ENCODE measurements around the gene TEDC1.

Gene TEDC1

GRCh38 chr14:105490572-105491365 lies at the start of gene TEDC1:
TSS of gene TEDC1 (plus strand) at chr14:105491246. CDS start at chr14:105491376, 130 bp downstream.
- DNase-seq, result peak; percentile 100

- DNase-seq, result no peak
These were observed 48.9 kb upstream of the TEDC1 start for GRCh38 chr14:105442125-105442524.

- DNase-seq, result no peak
These were observed 48.2 kb upstream of the TEDC1 start for GRCh38 chr14:105442834-105443233.

- no peak for DNase-seq
These were observed 46.2 kb upstream of the TEDC1 start for GRCh38 chr14:105444859-105445258.

GRCh38 chr14:105445290-105445689 lies 45.8 kb upstream of the TEDC1 start:
- DNase-seq, result no peak

GRCh38 chr14:105445901-105446845 lies 44.9 kb upstream of the TEDC1 start:
- no peak for DNase-seq

- DNase-seq, result no peak
These were observed 44.1 kb upstream of the TEDC1 start for GRCh38 chr14:105446971-105447370.

- no peak for DNase-seq
These were observed 43.1 kb upstream of the TEDC1 start for GRCh38 chr14:105447651-105448640.

- peak; percentile 71 to 76 for DNase-seq
These were observed 42.3 kb upstream of the TEDC1 start for GRCh38 chr14:105448706-105449111.

- no peak for DNase-seq
These were observed 41.5 kb upstream of the TEDC1 start for GRCh38 chr14:105449276-105450122.

GRCh38 chr14:105450123-105450505 lies 40.9 kb upstream of the TEDC1 start:
- DNase-seq, result no peak

- no peak for DNase-seq
These were observed 40.0 kb upstream of the TEDC1 start for GRCh38 chr14:105450864-105451720.

- DNase-seq, result no peak
These were observed 38.1 kb upstream of the TEDC1 start for GRCh38 chr14:105452963-105453362.

GRCh38 chr14:105453847-105454246 lies 37.2 kb upstream of the TEDC1 start:
- DNase-seq, result no peak

GRCh38 chr14:105455086-105455640 lies 35.9 kb upstream of the TEDC1 start:
- DNase-seq, result no peak

GRCh38 chr14:105455766-105456660 lies 35.0 kb upstream of the TEDC1 start:
- no peak for DNase-seq

GRCh38 chr14:105456736-105457617 lies 34.1 kb upstream of the TEDC1 start:
- no peak for DNase-seq

GRCh38 chr14:105458010-105458409 lies 33.0 kb upstream of the TEDC1 start:
- DNase-seq, result no peak
